Chondrocyte (in vitro differentiated cells): Measurements from ENCODE around the gene DEFB126. TPM values are rescaled to one million over a fixed set of nuclear protein-coding genes. Genes with fewer than 3 reads are reported as not detected.
"Not testable (repeated sequence)": the region's sequence is repeated elsewhere in the genome, so short reads cannot be mapped to it uniquely, and the experiment has no call there.

Experiments used
- DNase-seq: peaks from one replicate; pipeline ENCODE4 v3.0.0; 2021; ENCODE audit warnings: mixed read lengths, low spot score
- H3K27ac Mint-ChIP-seq: one replicate; pipeline ENCODE4 v1.8.0; 2021; ENCODE audit warnings: mild to moderate bottlenecking, moderate library complexity, mixed read lengths; ENCODE audit not compliant: unreplicated experiment
- H3K27me3 Mint-ChIP-seq: 2 replicates; pipeline ENCODE4 v1.8.0; 2021; ENCODE audit warnings: low read depth, mixed read lengths
- H3K36me3 Mint-ChIP-seq: 2 replicates; pipeline ENCODE4 v1.8.0; 2021; ENCODE audit warnings: low read depth, mixed read lengths
- H3K4me1 Mint-ChIP-seq: 2 replicates; pipeline ENCODE4 v1.8.0; 2021; ENCODE audit warnings: low read depth, mild to moderate bottlenecking, mixed read lengths
- H3K4me3 Mint-ChIP-seq: one replicate; pipeline ENCODE4 v1.8.0; 2021; ENCODE audit warnings: mild to moderate bottlenecking, moderate library complexity, mixed read lengths; ENCODE audit not compliant: unreplicated experiment
- H3K9me3 Mint-ChIP-seq: 2 replicates; pipeline ENCODE4 v1.8.0; 2021; ENCODE audit warnings: low read depth, mixed read lengths
- total RNA-seq: library from RNA; stranded (reverse); gene quantifications from 3 replicates; pipeline ENCODE4 v1.2.1, GENCODE V29; 2021
- TF ChIP-seq, protein P1 (sequence below): fragments of 200-600 bp; sonication (generic); IDR thresholded peaks from 2 replicates; pipeline ENCODE4 v1.5.0; 2021; ENCODE audit warnings: antibody characterized with exemption, mild to moderate bottlenecking, moderate library complexity

The DEFB126 gene
- total RNA-seq, 1 donor from 2014 or later, result not detected

- Mint-ChIP-seq H3K27ac (no peak overlapping the region), H3K27me3 (peaks cover 26% of the 10 kb centered on the region), H3K4me3 (no peak overlapping the region), H3K4me1 (no peaks in the 10 kb centered on the region), H3K9me3 (peaks cover 14% of the 10 kb centered on the region), H3K36me3 (no peaks in the 10 kb centered on the region)
- no peak for DNase-seq
- TF ChIP-seq, protein P1, sequence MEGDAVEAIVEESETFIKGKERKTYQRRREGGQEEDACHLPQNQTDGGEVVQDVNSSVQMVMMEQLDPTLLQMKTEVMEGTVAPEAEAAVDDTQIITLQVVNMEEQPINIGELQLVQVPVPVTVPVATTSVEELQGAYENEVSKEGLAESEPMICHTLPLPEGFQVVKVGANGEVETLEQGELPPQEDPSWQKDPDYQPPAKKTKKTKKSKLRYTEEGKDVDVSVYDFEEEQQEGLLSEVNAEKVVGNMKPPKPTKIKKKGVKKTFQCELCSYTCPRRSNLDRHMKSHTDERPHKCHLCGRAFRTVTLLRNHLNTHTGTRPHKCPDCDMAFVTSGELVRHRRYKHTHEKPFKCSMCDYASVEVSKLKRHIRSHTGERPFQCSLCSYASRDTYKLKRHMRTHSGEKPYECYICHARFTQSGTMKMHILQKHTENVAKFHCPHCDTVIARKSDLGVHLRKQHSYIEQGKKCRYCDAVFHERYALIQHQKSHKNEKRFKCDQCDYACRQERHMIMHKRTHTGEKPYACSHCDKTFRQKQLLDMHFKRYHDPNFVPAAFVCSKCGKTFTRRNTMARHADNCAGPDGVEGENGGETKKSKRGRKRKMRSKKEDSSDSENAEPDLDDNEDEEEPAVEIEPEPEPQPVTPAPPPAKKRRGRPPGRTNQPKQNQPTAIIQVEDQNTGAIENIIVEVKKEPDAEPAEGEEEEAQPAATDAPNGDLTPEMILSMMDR, result no peak
Measured at GRCh38 chr20:112396-112795, 30.0 kb upstream of the DEFB126 start.

DNA sequence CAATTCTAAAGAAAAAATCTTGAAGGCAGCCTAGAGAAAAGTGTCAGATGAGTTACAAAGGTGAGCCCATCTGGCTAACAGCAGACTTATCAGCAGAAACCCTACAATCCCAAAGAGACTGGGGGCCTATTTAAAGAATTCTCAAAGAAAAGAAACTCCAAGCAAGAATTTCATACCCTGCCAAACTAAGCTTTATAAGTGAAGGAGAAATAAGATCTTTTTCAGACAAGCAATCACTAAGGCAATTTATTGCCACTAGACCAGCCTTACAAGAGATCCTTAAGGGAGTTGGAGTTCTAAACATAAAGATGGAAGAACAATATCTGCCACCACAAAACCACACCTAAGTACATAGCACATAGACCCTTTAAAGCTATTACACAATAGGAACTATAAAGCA lies 24.9 kb upstream of the DEFB126 start:
- Mint-ChIP-seq H3K27me3 (peaks cover 26% of the 10 kb centered on the region), H3K4me1 (no peaks in the 10 kb centered on the region), H3K4me3 (no peak overlapping the region), H3K36me3 (peaks cover 1% of the 10 kb centered on the region), H3K9me3 (peaks cover 25% of the 10 kb centered on the region), H3K27ac (no peak overlapping the region)
- no peak for DNase-seq
- TF ChIP-seq, protein P1, result no peak

- not testable (repeated sequence) for H3K36me3 Mint-ChIP-seq, H3K4me1 Mint-ChIP-seq, H3K27ac Mint-ChIP-seq, H3K9me3 Mint-ChIP-seq, H3K4me3 Mint-ChIP-seq, H3K27me3 Mint-ChIP-seq
- peak; percentile 18 for DNase-seq
Measured at GRCh38 chr20:129786-130323, 12.5 kb upstream of the DEFB126 start.

DNA sequence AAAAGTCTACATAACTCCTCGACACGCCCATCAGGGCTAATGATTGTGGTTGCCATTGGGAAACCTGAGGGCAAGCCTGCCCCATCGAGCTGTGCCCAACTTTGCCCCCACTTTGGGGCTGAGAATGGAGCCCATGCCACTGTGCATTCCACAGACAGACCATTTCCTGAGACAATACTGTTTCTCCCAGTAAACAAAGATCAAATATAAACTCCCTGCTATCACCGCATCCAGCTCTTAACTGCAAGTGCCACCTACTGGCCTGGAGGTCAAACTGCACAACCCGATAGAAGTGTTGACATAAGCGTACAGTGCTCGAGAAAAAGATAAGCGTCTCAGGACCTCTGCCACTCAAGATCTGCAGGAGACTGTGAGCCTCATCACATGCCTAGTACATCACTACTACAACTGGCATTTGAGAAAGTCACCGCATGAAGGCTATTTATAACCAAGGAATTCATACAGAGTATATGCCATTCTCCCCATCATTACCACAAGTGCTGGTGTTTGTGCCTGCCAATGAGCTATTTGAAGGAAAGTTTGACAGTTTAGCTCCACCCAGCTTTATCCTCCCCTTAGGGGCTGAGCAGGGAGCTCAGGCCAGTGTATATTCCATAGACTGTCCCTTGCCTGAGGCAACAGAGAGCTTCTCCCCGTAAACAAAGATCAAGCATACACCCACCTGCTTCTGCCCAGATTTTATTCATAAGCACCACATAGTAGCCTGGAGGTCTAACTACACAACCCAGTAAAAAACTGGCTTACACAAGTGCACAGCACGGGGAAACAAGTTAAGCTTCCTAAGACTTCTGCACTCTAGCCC lies 4.5 kb upstream of the DEFB126 start:
- H3K4me3 Mint-ChIP-seq, result no peak overlapping the region
- H3K27me3 Mint-ChIP-seq, result peaks cover 22% of the 10 kb centered on the region
- DNase-seq, result no peak
- H3K4me1 Mint-ChIP-seq, result no peaks in the 10 kb centered on the region
- TF ChIP-seq, protein P1, result peak; percentile 35
- no peak overlapping the region for H3K27ac Mint-ChIP-seq
- peaks cover 11% of the 10 kb centered on the region for H3K9me3 Mint-ChIP-seq
- no peaks in the 10 kb centered on the region for H3K36me3 Mint-ChIP-seq

DNA sequence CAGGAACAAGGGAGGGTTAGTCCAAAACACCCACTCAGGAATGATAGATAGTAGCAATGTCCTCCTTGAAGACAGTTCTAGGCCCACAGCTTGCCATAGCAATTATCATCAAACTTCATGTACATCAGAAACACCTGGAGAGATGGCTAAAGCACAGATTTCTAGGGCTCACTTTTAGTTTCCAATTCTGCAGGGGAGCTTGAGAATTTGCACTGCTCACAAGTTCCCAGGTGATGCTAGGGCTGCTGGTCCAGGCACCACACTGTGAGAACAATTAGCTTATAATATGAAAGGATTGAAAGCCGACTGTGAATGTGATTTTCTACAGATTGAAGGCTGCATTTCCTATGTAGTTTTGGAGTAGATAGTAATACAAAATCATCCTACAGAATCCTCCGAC lies 3.5 kb downstream of the DEFB126 start:
- no peak for DNase-seq
- TF ChIP-seq, protein P1, result no peak
- no peaks in the 10 kb centered on the region for H3K36me3 Mint-ChIP-seq
- no peaks in the 10 kb centered on the region for H3K4me1 Mint-ChIP-seq
- H3K4me3 Mint-ChIP-seq, result no peak overlapping the region
- H3K27me3 Mint-ChIP-seq, result peaks cover 43% of the 10 kb centered on the region
- H3K9me3 Mint-ChIP-seq, result no peaks in the 10 kb centered on the region
- H3K27ac Mint-ChIP-seq, result no peak overlapping the region
